GM18498 (cell line): ENCODE measurements around the gene ZNF212.

Experiments
- ATAC-seq: cut with Tn5 transposase; IDR thresholded peaks from one replicate; pipeline ENCODE4 v1.9.1; 2021; ENCODE audit warnings: mild to moderate bottlenecking, moderate library complexity; ENCODE audit not compliant: unreplicated experiment

Gene ZNF212

GRCh38 chr7:149239345-149240143 lies at the start of gene ZNF212:
ZNF212 (plus strand) TSS chr7:149239651; CDS start chr7:149239779, 128 bp downstream.
- peak; percentile 100 for ATAC-seq

DNA sequence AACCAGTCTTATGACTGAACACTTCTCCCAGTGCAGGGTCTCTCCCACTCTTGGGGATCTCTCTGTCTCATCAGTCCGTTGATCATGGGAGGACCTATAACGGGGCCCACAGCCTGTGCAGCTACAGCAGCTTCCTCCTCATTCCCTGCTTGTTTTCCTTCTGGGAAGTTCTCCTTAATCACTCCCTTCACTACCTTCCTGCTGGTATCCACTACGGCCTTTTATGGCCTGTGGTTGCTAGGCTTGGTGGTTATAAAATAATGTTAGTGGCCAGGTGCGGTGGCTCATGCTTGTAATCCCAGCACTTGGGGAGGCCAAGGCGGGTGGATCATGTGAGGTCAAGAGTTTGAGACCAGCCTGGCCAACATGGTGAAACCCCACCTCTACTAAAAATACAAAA lies 47.6 kb upstream of the ZNF212 start:
- no peak for ATAC-seq

GRCh38 chr7:149194799-149195179 lies 44.7 kb upstream of the ZNF212 start:
- ATAC-seq = no peak

DNA sequence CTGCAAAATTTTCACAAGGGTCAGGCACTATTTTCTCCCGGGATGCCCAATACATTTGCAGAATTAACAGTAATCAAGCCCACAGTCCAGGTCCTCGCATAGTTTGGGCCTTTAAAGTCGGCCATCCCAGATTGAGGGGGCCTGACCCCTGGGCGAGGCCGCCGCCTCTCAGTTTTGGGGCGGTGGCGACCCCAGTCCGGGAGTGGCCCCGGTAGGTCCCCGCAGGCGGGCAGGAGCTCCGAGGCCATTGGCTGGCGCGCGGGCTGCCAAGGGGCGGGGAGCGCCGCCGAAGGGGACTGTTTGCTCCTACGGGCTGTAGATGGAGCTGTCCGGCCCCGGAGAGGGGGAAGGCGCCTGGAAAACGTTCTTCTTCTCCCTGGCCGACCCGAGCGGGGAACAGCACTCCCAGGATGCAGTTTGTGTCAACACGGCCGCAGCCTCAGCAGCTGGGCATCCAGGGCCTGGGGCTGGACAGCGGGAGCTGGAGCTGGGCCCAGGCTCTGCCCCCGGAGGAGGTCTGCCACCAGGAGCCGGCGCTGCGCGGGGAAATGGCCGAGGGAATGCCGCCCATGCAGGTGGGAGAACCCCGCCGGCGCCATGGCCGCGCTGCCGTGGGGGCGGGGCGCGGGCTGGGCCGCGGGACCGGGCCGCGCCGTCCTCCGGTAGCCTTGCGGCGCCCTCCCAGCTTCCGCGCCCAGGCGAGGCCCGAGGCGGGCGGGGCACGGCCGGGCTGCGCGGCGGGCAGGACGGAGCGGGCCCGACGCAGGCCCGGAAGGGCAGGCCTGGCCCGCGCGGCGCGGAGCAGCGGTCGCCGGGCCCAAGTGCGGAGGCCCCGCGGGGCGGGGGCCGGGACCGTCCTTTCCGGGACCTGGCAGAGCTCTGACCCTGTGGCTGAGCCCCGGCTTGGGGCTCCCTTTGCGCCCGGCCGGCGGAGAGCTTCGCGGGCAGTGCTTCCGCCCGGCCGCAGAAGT lies 44.0 kb upstream of the ZNF212 start, which contains the start of gene ZNF282:
ZNF282 (plus strand) TSS at position 367 of the 971 bp plus-strand sequence; CDS start at position 411, 44 bp downstream.
- peak; percentile 92 for ATAC-seq

- ATAC-seq = peak; percentile 1
Observed at GRCh38 chr7:149196151-149196704, 43.2 kb upstream of the ZNF212 start.

DNA sequence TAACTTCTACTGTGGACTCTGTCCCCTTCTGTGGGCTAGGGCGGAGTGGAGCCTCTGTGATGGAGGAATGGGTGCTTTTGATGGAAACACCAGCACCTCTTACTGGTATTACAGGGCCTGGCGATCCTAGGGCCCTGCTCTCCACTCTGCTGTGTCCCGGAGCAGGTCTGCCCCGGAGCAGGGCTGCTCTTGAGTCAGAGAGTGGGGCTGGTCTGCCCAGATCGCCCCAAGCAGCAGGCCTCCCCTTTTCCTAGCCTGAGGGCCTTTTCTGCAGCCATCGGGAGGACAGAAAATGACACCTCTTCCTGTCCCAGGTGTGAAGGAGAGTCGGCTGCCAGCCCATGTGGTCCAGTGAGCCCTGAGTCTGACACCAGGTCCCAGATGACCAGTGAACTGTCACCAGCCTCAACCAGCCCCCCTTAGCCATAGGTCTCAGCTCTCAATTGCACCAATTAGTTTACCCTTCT lies 42.7 kb upstream of the ZNF212 start:
- no peak for ATAC-seq

DNA sequence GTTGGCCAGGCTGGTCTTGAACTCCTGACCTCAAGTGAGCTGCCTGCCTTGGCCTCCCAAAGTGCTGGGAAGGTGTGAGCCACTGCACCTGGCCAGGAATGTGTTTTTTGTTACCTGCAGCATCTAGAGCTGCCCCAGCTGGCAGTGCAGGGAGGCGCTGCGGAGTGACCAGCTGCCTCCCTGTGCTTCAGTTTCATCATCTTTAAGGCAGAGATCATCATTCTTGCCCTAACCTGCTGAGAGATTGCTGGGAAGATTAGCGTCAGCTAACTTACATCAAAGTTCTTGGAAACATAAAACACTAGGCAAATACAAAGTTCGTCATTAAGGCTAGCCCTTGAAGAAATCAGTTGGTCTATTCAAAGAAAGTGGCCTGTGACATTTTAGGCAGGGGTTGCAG lies 41.8 kb upstream of the ZNF212 start:
- ATAC-seq = no peak

DNA sequence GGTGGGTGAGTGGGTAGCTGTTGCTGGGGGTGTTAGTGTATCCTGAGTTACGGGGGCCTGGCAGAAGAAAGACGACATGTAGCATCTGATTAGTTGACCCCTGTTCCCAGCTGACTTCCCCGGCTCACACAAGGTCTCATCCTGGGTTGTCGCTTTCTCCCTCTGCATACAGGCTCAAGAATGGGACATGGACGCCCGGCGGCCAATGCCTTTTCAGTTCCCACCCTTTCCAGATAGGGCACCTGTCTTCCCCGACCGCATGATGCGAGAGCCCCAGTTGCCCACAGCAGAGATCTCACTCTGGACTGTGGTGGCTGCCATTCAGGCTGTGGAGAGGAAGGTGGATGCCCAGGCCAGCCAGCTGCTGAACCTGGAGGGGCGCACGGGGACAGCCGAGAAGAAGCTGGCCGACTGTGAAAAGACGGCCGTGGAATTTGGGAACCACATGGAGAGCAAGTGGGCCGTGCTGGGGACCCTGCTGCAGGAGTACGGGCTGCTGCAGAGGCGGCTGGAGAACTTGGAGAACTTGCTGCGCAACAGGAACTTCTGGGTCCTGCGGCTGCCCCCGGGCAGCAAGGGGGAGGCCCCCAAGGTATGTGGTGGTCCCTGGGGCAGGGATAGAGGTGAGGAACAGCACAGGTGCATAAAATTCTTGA lies 41.2 kb upstream of the ZNF212 start:
- no peak for ATAC-seq

GRCh38 chr7:149199234-149199995 lies 40.0 kb upstream of the ZNF212 start:
- no peak for ATAC-seq

GRCh38 chr7:149202831-149203231 lies 36.6 kb upstream of the ZNF212 start:
- no peak for ATAC-seq

- ATAC-seq = no peak
Observed at GRCh38 chr7:149205690-149206381, 33.6 kb upstream of the ZNF212 start.

DNA sequence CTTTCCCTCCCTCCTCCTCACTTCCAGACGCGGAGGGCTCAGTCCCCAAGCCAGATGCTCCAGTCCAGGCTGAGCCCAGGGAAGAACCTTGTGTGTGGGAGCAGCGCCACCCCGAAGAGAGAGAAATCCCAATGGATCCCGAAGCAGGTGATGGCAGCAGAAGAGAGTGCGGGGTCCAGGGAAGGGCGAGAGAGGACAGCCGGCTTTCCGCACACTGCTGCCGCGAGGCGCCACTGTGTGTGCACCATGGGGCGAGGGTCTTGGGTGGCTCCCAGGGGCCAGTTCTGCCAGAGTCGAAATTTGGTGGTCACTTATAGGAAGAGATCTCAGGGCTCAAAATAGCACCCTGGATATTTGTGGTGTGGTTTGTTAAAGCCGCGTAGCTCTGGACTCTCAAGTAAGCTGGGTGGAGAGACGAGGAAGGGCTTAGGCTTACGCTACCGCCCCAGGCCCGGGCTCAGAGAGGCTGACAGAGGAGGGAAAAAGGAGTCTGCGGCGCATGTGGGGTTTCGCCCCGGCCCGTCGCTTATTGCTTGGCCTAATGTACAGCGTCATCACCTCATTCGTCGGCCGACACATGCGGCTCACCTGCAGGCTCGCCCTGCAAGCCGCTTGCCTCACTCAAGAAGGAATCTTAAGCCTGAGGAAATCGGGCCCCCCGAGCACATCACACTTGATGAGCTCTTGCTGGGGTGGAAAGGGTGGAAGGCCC lies 32.0 kb upstream of the ZNF212 start:
- no peak for ATAC-seq

GRCh38 chr7:149209518-149210269 lies 29.8 kb upstream of the ZNF212 start:
- no peak for ATAC-seq

- ATAC-seq = no peak
Observed at GRCh38 chr7:149210551-149210950, 28.9 kb upstream of the ZNF212 start.

DNA sequence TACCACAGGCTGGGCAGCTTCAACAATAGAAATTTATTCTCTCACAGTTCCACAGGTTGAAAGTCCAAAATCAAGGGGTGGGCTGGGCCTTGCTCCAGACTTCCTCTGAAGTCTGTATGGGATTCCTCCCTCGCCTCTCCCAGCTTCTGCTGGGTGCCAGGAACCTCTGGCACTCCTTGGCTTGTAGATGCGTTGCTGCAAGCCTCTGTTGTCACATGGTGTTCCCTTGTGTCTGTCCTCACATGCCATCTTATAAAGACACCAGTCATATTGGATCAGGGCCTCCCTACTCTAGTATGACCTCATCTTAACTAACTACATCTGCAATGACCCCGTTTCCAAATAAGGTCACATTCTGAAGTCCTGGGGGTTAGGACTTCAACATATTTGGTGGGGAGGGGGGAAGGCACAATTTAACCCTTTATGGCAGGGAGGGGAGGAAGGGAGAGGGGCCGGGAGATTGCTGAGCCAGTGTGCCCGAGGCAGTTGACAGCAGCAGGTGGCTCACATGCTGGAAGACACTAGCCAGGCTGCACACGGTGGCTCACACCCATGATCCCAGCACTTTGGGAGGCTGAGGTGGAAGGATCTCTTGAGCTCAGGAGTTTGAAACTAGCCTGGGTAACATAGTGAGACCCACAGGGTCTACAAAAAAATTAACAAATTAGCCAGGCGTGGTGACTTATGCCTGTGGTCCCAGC lies 25.3 kb upstream of the ZNF212 start:
- no peak for ATAC-seq

DNA sequence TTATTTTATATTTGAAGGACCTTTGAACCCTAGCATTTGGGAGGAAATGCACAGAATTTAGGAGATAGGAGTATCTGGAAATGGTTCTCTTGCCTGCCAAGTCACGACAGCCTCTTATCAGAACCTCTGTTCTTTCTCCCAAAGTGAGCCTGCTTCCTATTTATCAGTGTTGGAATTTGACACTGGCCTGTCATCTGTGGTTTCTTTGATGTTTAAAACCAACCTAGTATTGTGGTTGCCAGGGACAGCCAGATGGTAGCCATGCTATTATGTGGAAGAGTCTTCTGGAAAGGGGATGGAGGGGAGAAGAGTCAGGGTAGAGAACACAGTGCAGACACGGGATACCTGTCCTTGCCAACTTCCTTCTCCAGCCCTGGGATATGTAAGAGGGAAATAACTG lies 23.0 kb upstream of the ZNF212 start:
- no peak for ATAC-seq

DNA sequence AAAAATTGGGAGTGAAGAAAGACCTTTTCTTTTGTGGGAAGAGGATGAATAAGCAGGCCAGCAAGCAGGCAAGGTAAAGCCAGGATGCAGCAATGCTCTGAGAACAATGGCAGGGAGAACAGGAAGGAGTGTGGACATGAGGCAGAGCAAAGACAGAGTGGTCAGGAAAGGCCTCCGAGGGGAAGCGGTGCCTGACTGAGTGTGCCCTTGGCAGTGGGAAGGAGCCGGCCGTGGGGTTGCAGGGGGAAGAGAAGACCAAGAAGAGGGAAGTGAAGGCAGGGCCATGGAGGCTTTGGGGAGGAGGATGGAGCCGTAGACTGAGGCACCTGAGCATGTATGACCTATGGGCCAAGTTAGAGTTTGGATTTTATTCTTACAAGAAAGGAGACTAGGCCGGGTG lies 21.9 kb upstream of the ZNF212 start:
- ATAC-seq = no peak
